Measurements from ENCODE around the gene PAX5. TPM values are rescaled to one million over a fixed set of nuclear protein-coding genes. Genes with fewer than 3 reads are reported as not detected.

Gene PAX5
- total RNA-seq, 1 donor from 2014 or later: 24.3 TPM

DNA sequence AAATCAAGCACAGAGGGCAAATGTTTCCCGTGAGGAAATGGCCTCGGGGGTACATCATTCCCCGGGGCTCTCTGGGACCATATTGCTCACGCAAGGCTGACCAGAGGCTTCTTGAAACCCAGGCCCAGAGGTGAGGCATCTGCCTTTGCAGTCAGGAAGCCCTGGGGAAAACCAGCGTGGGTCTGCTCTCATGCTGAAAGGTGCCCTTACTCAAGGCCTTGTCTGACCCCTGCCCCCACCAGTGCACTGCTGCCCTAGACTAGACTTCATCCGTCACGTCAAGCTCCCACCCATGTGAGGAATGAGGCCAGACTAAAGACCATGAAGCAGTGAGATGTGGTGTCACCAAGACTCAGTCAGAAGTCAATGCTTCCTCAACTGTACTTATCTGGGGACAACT is 66.1 kb downstream of the PAX5 start:
- no peaks in the 10 kb centered on the region for H3K36me3 Mint-ChIP-seq (ENCODE audit: unreplicated experiment)
- peaks cover 11% of the 10 kb centered on the region for H3K27me3 Mint-ChIP-seq (ENCODE audit: unreplicated experiment)
- DNase-seq: no peak
- H3K9me3 Mint-ChIP-seq (ENCODE audit: unreplicated experiment): peaks cover 1% of the 10 kb centered on the region
- TF ChIP-seq, protein P1, sequence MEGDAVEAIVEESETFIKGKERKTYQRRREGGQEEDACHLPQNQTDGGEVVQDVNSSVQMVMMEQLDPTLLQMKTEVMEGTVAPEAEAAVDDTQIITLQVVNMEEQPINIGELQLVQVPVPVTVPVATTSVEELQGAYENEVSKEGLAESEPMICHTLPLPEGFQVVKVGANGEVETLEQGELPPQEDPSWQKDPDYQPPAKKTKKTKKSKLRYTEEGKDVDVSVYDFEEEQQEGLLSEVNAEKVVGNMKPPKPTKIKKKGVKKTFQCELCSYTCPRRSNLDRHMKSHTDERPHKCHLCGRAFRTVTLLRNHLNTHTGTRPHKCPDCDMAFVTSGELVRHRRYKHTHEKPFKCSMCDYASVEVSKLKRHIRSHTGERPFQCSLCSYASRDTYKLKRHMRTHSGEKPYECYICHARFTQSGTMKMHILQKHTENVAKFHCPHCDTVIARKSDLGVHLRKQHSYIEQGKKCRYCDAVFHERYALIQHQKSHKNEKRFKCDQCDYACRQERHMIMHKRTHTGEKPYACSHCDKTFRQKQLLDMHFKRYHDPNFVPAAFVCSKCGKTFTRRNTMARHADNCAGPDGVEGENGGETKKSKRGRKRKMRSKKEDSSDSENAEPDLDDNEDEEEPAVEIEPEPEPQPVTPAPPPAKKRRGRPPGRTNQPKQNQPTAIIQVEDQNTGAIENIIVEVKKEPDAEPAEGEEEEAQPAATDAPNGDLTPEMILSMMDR (IDR thresholded peaks at IDR 0.05; ENCODE audit: partially characterized antibody, unreplicated experiment): no peak
- H3K4me1 Mint-ChIP-seq (ENCODE audit: low read depth, unreplicated experiment): peaks cover 13% of the 10 kb centered on the region
- no peak overlapping the region for H3K4me3 Mint-ChIP-seq (ENCODE audit: unreplicated experiment)
- no peak overlapping the region for H3K27ac Mint-ChIP-seq (ENCODE audit: unreplicated experiment)

DNA sequence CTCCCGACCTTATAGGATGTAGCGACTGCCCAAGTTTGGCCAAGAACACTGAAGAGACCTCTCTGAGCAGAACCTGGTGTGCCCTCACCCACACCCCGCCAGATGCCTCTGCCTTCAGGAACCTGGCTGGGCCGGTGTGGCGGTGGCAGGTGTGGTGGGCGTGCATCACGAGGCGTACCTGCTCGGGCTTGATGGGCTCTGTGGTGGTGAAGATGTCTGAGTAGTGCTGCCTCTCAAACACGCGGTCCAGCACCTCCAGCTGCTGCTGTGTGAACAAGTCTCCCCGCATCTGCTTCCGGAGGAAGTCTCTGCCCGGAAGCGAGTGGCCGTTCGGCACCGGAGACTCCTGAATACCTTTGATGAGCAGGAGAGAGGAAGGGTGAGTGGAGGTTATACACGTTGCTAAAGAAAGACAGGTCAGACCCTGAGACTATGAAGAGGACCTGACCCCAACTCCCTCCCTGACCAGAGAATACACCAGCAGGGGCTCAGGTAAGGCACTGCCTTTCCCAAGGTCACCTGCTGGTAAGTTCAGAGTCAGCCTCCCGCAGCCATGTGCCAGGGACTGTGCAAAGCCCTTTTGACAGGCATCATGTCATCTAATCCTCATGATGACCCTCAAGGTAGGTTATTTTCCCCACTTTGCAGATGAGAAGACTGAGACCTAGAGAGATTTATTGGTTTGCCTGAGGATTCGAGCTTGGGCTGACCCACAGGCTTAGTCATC is 67.5 kb downstream of the PAX5 start:
- TF ChIP-seq, protein P1 (IDR thresholded peaks at IDR 0.05; ENCODE audit: partially characterized antibody, unreplicated experiment): no peak
- DNase-seq: no peak
- Mint-ChIP-seq H3K36me3 (ENCODE audit: unreplicated experiment) (no peaks in the 10 kb centered on the region), H3K4me3 (ENCODE audit: unreplicated experiment) (no peak overlapping the region), H3K4me1 (ENCODE audit: low read depth, unreplicated experiment) (peaks cover 15% of the 10 kb centered on the region), H3K27me3 (ENCODE audit: unreplicated experiment) (peaks cover 11% of the 10 kb centered on the region), H3K9me3 (ENCODE audit: unreplicated experiment) (peaks cover 1% of the 10 kb centered on the region), H3K27ac (ENCODE audit: unreplicated experiment) (no peak overlapping the region)

DNA sequence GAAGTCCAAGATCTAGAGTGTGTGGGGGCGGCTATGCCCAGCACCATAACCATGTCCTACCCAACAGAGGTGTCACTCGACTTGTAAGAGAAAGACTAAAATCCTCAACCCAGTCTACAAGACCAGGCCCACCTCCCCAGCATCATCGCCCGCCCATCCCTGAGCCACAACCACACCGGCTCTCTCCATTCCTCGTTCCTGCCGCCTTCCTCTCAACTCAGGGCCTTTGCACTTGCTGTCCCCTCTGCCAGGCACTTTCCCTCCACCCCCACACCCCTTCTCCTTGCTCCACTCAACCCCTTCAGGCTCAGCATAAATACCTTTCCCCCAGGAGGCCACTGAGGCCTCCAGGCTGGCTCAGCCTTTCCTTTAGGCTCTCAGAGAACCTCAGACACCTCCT is 69.3 kb downstream of the PAX5 start:
- peaks cover 7% of the 10 kb centered on the region for H3K9me3 Mint-ChIP-seq (ENCODE audit: unreplicated experiment)
- TF ChIP-seq, protein P1 (IDR thresholded peaks at IDR 0.05; ENCODE audit: partially characterized antibody, unreplicated experiment): no peak
- H3K27me3 Mint-ChIP-seq (ENCODE audit: unreplicated experiment): peaks cover 14% of the 10 kb centered on the region
- peaks cover 15% of the 10 kb centered on the region for H3K4me1 Mint-ChIP-seq (ENCODE audit: low read depth, unreplicated experiment)
- no peak for DNase-seq
- H3K36me3 Mint-ChIP-seq (ENCODE audit: unreplicated experiment): no peaks in the 10 kb centered on the region
- no peak overlapping the region for H3K27ac Mint-ChIP-seq (ENCODE audit: unreplicated experiment)
- H3K4me3 Mint-ChIP-seq (ENCODE audit: unreplicated experiment): no peak overlapping the region

DNA sequence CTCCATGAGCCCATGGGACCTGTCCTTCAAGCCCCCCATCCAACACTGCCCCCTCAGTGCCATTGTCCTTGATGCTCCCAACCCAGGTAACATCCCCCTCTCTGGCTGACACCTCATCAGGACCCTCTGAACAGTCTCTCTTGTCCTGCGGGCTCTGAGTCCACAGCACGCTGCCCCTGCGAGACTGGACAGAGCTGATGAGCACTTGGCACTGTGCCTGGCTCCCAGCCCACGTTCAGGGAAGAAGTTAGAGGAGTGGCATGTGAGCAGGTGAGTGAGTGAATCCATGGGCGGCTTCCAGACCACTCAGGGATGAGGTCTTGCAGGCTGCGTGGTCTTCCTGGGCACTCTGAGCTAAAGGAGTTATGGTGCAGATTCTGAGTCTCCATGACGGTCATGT is 70.7 kb downstream of the PAX5 start:
- no peak overlapping the region for H3K27ac Mint-ChIP-seq (ENCODE audit: unreplicated experiment)
- no peak for DNase-seq
- no peaks in the 10 kb centered on the region for H3K36me3 Mint-ChIP-seq (ENCODE audit: unreplicated experiment)
- peaks cover 7% of the 10 kb centered on the region for H3K9me3 Mint-ChIP-seq (ENCODE audit: unreplicated experiment)
- H3K27me3 Mint-ChIP-seq (ENCODE audit: unreplicated experiment): peaks cover 11% of the 10 kb centered on the region
- no peak overlapping the region for H3K4me3 Mint-ChIP-seq (ENCODE audit: unreplicated experiment)
- peaks cover 15% of the 10 kb centered on the region for H3K4me1 Mint-ChIP-seq (ENCODE audit: low read depth, unreplicated experiment)
- TF ChIP-seq, protein P1 (IDR thresholded peaks at IDR 0.05; ENCODE audit: partially characterized antibody, unreplicated experiment): no peak

DNA sequence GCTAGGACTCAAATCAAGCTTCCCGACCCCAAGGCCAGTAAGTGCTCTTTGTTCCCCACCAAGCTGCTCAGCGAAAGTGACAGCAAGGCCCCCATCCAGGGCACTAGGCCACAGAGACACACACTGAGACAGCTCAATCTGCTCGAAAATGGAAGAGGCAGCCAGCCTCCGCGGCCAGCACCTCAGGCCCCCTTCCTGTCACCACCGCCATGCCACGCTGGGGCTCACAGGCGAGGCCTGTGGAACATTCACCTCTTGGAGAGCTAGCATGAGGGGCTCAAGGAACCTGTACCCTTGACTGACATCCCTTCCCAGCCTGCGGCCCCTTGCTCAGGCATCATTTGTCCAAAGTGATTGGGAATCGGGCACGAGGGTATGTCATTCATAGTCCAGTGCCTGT is 71.4 kb downstream of the PAX5 start:
- no peak for DNase-seq
- TF ChIP-seq, protein P1 (IDR thresholded peaks at IDR 0.05; ENCODE audit: partially characterized antibody, unreplicated experiment): no peak
- H3K4me3 Mint-ChIP-seq (ENCODE audit: unreplicated experiment): no peak overlapping the region
- peaks cover 11% of the 10 kb centered on the region for H3K27me3 Mint-ChIP-seq (ENCODE audit: unreplicated experiment)
- peaks cover 7% of the 10 kb centered on the region for H3K9me3 Mint-ChIP-seq (ENCODE audit: unreplicated experiment)
- H3K4me1 Mint-ChIP-seq (ENCODE audit: low read depth, unreplicated experiment): peaks cover 15% of the 10 kb centered on the region
- H3K27ac Mint-ChIP-seq (ENCODE audit: unreplicated experiment): no peak overlapping the region
- H3K36me3 Mint-ChIP-seq (ENCODE audit: unreplicated experiment): no peaks in the 10 kb centered on the region
